Measurements from ENCODE around the gene PTH2R. TPM values are rescaled to one million over a fixed set of nuclear protein-coding genes. Genes with fewer than 3 reads are reported as not detected.
A peak's percentile ranks its signal among the peaks of the same experiment; 100 is the strongest.

Gene PTH2R
- total RNA-seq (2014; rRNA removed; shearing (Covaris generic)) (0.19 and 0.38 TPM in 2 replicates), polyA plus RNA-seq (2016; fragmentation: Nextera tagmentation; extraction: Ambion mirVana) (0.18 and 0.42 TPM in 2 replicates)
- long read RNA-seq: 0 reads

- DNase-seq (ENCODE audit: low spot score): peak; percentile 71
- Histone ChIP-seq H3K4me3 (peak within 1 kb of the TSS; percentile 57), H3K4me2 (peak within 1 kb of the TSS; percentile 83), H3K4me1 (ENCODE audit: insufficient read depth) (peaks cover 10% of the 10 kb centered on the region; the same call in 1 of the 2 replicates), H3F3A (replicated peaks; ENCODE audit: low read depth) (0 out of 2 replicates have a peak, but pooled peaks cover 7% of the 10 kb centered on the region), H3K27ac (ENCODE audit: low read depth) (no peak within 1 kb of the TSS), H3K27me3 (ENCODE audit: insufficient read depth) (peaks cover 39% of the 10 kb centered on the region), H4K20me1 (replicated peaks; ENCODE audit: insufficient read depth) (no peaks in the 10 kb centered on the region), H3K36me3 (ENCODE audit: insufficient read depth) (no peaks in the 10 kb centered on the region), H3K9me2 (ENCODE audit: insufficient read depth) (no peaks in the 10 kb centered on the region), H2AFZ (peak within 1 kb of the TSS; percentile 97), H3K79me2 (replicated peaks; ENCODE audit: insufficient read depth) (no peaks in the 10 kb centered on the region)
- peak; percentile 88 for ATAC-seq
- TF ChIP-seq POLR2AphosphoS5 (IDR thresholded peaks at IDR 0.05; ENCODE audit: low read depth) (no peak), ZNF462 (CRISPR knock-in tag; IDR thresholded peaks at IDR 0.05) (no peak)
- TF ChIP-seq, protein P1, sequence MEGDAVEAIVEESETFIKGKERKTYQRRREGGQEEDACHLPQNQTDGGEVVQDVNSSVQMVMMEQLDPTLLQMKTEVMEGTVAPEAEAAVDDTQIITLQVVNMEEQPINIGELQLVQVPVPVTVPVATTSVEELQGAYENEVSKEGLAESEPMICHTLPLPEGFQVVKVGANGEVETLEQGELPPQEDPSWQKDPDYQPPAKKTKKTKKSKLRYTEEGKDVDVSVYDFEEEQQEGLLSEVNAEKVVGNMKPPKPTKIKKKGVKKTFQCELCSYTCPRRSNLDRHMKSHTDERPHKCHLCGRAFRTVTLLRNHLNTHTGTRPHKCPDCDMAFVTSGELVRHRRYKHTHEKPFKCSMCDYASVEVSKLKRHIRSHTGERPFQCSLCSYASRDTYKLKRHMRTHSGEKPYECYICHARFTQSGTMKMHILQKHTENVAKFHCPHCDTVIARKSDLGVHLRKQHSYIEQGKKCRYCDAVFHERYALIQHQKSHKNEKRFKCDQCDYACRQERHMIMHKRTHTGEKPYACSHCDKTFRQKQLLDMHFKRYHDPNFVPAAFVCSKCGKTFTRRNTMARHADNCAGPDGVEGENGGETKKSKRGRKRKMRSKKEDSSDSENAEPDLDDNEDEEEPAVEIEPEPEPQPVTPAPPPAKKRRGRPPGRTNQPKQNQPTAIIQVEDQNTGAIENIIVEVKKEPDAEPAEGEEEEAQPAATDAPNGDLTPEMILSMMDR (conservative IDR thresholded peaks at IDR 0.05; ENCODE audit: low read depth in 2 of 2): peak in 1 of 2 experiments; percentile 28; a peak in 2 of 4 replicates
- H3K27ac Mint-ChIP-seq: no peak within 1 kb of the TSS
- H3K27me3 Mint-ChIP-seq (ENCODE audit: insufficient read depth, low read depth, poor library complexity): peaks cover 24% of the 10 kb centered on the region
- peaks cover 8% of the 10 kb centered on the region; the same call in 2 of the 3 replicates for H3K4me1 Mint-ChIP-seq
- peak within 1 kb of the TSS; percentile 72 for H3K4me3 Mint-ChIP-seq
- no peaks in the 10 kb centered on the region for H3K36me3 Mint-ChIP-seq (ENCODE audit: low read depth)
- H3K9me3 Mint-ChIP-seq: peaks cover 4% of the 10 kb centered on the region; the same call in 1 of the 3 replicates
Measured at GRCh38 chr2:208406474-208407451, at the start of gene PTH2R. Gene PTH2R (plus strand): TSS chr2:208406792. CDS start chr2:208407044, 252 bp downstream.

All from GM23338 (cell line).